KG1 (cell line): Measurements from ENCODE around the gene BARX2.

Source experiments
- DNase-seq: peaks from one replicate; lab custom pipeline; 2025; lab: John Stamatoyannopoulos, UW

BARX2 gene

GRCh38 chr11:129402206-129403171, 26.8 kb downstream of the BARX2 start:
- DNase-seq, result no peak

GRCh38 chr11:129404731-129405130, 29.1 kb downstream of the BARX2 start:
- DNase-seq, result no peak

GRCh38 chr11:129408865-129409444, 33.3 kb downstream of the BARX2 start:
- DNase-seq, result no peak

GRCh38 chr11:129410395-129410960, 34.8 kb downstream of the BARX2 start:
- DNase-seq, result no peak

DNA sequence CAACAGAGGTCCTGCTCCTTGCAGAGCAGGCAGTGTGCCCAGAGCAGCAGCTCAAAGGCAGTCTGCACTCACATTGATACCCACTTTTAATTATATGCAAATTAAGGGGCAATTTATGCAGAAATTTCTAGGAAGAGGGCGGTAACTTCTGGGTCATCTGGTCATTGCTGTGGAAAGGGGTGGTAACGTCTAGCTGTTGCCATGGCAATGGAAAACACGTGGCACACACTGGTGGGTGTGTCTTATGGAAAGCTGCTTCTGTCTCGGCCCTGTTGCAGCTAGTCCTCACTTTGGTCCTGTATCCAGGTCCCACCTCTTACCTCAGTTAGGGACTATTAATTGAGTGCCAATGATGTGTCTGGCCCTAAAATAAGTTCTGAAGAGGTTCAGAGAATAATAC, 36.8 kb downstream of the BARX2 start:
- no peak for DNase-seq

DNA sequence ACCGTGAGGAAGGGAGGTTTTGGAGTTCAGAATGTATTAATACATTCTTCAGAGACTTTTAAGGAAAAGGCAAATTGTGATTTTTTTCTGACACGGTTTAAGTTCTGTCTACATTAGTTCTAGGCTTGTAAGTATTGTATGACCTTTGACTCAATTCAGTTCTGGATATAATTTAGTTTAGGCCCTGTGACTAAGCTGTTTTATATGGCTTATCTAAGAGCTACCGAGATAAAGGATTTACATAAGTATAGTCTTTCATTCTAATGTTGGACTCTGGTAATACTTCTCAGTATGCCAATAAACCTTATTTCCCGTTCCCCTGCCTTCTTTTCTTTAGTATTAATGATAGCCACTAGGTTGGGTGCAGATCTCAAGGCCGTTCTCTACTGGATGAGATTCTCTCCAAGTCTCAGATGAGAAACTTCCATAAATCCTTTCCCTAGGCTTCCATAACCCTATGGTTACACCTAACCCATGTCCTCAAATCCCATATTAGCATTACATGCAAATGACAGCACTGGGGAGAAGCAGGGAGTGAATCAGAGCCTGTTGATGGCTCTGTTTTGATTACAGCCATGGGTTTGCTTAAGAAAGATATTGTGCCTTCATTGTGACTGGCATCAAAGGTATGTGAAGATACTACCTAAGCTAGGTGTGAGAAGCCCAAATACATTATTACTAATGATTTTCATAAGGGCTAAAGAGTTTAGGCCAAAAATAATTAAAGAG, 38.7 kb downstream of the BARX2 start:
- DNase-seq, result no peak

GRCh38 chr11:129416080-129416820, 40.6 kb downstream of the BARX2 start:
- DNase-seq, result no peak

DNA sequence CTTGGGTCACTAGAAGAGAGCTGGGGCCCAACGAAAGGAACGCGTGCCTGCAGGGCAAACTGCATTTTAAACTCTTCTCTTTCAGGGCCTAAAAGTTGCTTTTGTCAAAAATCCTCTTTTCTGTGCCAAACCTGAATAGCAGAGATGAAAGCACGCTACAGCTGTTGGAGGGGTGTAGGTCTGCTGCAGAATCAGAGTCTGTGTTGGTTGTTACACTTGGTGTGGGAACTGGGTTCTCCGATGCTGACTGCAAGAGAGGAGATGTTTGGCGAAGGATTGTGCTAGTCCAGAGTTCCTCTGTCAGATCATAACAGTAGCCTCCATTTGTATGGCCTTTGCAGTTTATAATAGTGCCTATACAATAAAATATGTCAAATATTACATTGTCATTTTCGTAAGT, 41.8 kb downstream of the BARX2 start:
- no peak for DNase-seq

- DNase-seq, result no peak
Observed at GRCh38 chr11:129418039-129418438, 42.4 kb downstream of the BARX2 start.

DNA sequence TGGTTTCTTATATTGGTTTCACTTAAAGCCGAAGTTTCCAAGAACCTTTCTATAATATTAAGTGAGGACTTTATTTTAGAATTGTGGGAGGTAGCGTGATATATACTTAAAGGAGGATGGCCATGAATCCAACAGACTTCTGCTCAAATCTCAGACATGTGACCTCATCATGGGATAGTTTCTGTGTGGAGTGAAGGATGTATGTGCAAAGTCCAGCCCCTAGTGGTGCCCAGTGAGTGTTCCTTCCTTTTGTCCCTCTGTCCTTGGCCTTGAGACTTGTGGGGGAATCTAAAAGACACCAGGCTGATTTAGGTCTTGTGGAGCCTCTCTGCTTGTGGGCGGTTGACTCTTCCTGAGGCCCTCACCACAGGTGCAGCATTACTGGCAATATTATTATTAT, 43.7 kb downstream of the BARX2 start:
- DNase-seq, result no peak

DNA sequence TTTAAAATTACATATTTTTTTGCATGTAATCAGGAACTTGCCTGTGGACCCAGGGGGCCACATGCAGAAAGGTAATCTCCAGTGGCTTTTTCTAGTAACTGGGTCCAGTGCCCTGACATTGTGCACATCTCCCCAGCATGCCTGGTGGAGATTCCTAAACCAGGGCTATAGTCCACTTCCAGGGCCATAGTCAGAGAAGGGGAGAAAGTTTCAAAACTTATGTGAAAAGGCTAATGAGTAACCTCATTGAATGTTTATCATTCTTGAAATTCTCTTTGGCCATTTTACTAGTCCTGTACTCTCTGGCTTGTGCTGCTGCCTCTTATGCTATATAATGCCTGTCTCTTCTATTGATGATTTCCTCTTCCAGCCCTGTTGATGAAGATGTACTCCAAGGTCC, 47.8 kb downstream of the BARX2 start:
- no peak for DNase-seq

DNA sequence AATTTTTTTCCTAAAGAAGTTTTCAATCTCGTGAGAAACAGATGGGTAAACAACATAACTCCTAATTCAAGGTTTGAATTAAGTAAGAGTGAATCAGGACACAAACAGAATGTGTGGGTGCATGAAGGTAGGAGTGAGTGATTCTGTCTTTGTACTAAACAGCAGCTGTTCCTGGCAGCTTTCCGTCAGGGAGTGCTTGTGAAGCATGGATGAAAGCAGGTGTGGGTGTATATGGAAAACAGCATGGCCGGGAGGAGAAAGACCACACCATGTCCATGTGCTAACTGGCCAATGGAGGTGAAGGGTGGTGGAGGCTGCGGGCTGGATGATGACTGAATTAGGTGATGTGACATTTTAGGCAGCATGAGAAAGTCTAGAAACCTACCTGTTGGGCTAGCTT, 49.6 kb downstream of the BARX2 start:
- no peak for DNase-seq

GRCh38 chr11:129426038-129426437, 50.4 kb downstream of the BARX2 start:
- no peak for DNase-seq

DNA sequence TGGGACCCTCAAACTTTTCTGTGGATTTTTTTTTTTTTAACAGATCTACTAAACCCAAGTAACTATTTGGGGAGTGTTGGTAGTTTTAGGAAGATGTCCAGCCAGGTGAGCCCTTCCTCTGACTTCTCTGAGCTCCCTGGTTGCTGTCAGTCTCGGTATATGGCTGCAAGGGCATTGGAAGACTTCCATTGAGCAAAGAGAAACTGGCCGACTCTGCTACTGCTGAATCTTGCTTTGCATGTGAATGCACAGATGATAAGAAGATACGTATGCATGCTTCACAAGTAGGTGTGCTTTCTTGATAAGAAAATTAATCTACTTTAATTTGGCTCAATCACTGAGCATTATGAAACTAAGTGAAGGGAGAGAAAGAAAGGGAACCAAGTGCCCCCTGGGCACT, 51.1 kb downstream of the BARX2 start:
- DNase-seq, result no peak

- no peak for DNase-seq
Observed at GRCh38 chr11:129427376-129427775, 51.7 kb downstream of the BARX2 start.

GRCh38 chr11:129427816-129428406, 52.3 kb downstream of the BARX2 start:
- DNase-seq, result no peak

GRCh38 chr11:129428557-129428956, 52.9 kb downstream of the BARX2 start:
- no peak for DNase-seq

DNA sequence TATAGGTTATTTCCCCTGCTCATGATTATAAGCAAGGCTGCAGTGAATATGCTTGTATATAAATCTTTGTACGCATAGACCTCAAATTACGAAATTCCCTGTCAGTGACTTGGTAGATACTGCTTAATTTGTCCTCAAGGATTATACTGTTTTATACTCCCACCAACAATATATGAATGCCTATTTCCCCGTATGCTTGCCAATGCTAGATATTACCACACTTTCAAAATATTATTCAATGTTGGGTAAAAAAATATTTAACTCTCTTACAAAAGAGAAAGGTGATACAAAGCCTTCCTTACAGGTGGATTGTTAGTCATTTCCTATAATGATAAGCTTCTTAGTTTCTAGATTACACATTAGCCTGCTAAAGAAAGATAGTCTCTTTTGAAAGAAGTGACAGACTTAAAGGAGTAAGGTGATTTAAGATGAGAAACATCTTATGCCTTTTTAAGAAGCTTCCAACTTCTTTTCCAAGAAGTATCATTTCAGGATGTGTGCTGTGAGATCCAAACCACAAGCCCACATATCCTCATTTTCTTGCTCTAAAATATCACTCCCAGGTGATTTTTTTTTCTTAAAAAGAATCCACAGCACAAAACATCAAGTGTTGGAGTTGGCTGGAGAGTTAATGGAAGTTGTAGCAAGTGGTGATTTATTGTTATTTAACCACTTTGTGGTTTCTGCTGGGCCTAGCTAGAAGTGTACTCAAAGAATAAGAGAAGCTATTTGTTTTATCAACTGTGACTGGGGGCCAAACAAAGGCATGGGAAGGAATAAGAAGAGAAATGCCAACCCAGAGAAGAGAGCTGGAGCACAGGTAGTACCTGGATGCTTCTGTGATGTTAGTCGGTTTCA, 59.2 kb downstream of the BARX2 start:
- no peak for DNase-seq

GRCh38 chr11:129435499-129436245, 60.0 kb downstream of the BARX2 start:
- no peak for DNase-seq

DNA sequence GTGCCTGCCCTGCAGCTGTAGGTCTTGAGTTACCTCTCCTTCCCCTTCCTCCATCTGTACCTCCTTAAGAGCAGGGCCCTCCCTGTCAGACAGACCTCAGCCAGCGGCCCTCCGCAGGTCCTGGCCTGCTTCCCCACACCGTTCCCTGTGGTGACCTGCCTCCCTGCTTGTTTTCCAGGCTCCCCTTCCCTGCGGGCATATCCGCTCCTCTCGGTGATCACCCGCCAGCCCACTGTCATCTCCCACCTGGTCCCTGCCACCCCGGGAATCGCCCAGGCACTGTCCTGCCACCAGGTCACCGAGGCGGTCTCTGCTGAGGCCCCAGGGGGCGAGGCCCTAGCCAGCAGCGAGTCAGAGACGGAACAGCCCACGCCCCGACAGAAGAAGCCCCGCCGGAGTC, 60.9 kb downstream of the BARX2 start:
- no peak for DNase-seq
